ENCODE results near the gene PDYN. TPM values are rescaled to one million over a fixed set of nuclear protein-coding genes. Genes with fewer than 3 reads are reported as not detected.

Gene PDYN
- total RNA-seq, 1 donor from 2014 or later: not detected

DNA sequence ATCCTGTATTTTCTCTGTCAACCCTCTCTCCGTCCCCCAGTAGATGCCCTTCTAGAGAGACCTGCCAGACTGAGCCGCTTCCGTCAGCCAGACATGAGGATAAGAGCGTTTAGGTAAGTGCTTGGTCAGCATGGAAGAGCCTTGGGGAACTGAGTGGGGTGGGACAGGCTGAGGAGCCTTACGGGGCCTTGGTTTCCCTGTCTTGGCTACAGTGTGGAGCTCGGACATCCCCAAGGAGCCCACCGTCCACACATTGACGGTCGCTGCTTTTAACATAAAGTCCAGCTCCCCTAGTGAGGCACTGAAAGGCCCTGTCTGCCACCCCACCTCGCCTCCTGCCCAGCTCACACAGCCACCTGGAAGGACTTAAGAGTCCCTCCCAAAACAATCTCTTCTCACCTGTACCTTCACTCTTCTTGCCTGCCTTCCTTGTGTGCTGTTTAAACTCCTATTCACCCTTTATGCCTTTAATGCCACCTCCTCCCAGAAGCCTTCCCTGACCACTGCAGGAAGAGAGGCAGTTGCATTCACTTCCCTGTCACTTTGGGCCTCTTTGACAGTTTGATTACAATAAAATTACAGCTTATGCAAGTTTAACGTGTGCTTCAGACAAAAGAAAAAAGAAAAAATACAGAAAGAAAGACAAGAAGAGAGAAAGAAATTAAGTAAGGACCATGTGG is 42.3 kb downstream of the PDYN start:
- DNase-seq (ENCODE audit: low read depth): no peak
- TF ChIP-seq, protein P1, sequence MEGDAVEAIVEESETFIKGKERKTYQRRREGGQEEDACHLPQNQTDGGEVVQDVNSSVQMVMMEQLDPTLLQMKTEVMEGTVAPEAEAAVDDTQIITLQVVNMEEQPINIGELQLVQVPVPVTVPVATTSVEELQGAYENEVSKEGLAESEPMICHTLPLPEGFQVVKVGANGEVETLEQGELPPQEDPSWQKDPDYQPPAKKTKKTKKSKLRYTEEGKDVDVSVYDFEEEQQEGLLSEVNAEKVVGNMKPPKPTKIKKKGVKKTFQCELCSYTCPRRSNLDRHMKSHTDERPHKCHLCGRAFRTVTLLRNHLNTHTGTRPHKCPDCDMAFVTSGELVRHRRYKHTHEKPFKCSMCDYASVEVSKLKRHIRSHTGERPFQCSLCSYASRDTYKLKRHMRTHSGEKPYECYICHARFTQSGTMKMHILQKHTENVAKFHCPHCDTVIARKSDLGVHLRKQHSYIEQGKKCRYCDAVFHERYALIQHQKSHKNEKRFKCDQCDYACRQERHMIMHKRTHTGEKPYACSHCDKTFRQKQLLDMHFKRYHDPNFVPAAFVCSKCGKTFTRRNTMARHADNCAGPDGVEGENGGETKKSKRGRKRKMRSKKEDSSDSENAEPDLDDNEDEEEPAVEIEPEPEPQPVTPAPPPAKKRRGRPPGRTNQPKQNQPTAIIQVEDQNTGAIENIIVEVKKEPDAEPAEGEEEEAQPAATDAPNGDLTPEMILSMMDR (IDR thresholded peaks at IDR 0.05; ENCODE audit: insufficient read depth, low read length, poor library complexity, severe bottlenecking): no peak
- Histone ChIP-seq H3K4me3 (ENCODE audit: low read depth, low read length) (no peak overlapping the region), H3K36me3 (ENCODE audit: control insufficient read depth, insufficient read depth, low read length) (no peaks in the 10 kb centered on the region), H3K27me3 (ENCODE audit: control insufficient read depth, insufficient read depth, low read length) (peaks cover 10% of the 10 kb centered on the region)

- TF ChIP-seq, protein P1 (IDR thresholded peaks at IDR 0.05; ENCODE audit: insufficient read depth, low read length, poor library complexity, severe bottlenecking): no peak
- DNase-seq (ENCODE audit: low read depth): no peak
- H3K36me3 ChIP-seq (ENCODE audit: control insufficient read depth, insufficient read depth, low read length): no peaks in the 10 kb centered on the region
- H3K27me3 ChIP-seq (ENCODE audit: control insufficient read depth, insufficient read depth, low read length): peaks cover 10% of the 10 kb centered on the region
- H3K4me3 ChIP-seq (ENCODE audit: low read depth, low read length): no peak overlapping the region
Measured at GRCh38 chr20:1950836-1951235, 43.0 kb downstream of the PDYN start.

DNA sequence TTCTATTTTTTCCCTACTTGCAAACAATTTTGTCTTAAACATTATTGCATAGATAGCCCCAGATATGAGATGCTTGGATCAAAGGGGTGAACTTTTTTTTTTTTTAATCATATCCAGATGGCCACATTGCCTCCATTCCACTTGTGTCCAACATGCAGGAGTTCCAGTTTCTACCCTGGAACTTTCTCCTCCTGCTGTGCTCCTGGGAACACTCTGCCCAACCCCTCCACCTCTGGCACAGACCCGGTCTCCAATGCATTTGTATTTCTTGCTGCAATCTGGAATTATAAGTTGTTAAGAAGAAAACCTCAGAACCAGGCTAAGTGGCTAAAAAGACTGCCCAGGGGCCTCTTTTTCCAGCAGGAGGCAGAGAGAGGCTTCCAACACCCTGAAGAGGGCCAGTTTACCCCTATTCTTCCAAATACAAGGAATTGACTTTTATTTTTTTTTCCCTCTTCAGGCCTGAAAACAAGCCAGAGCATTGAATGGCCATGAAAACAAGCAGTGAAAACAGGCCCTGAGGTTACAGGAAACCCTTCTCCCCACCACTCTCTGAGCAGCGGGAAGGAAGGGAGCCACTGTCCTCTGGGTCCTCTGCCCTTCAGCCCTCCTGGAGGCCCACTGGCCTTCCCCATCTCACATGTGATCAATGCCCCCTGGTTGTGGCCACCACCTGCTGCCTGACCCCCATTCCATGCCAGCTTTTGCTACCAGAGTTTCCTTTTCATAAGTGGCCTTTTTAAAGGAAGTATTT is 44.3 kb downstream of the PDYN start:
- peaks cover 15% of the 10 kb centered on the region for H3K27me3 ChIP-seq (ENCODE audit: control insufficient read depth, insufficient read depth, low read length)

GRCh38 chr20:1947535-1947846 is 46.4 kb downstream of the PDYN start:
- H3K36me3 ChIP-seq (ENCODE audit: control insufficient read depth, insufficient read depth, low read length): no peaks in the 10 kb centered on the region
- TF ChIP-seq, protein P1 (IDR thresholded peaks at IDR 0.05; ENCODE audit: insufficient read depth, low read length, poor library complexity, severe bottlenecking): no peak
- H3K4me3 ChIP-seq (ENCODE audit: low read depth, low read length): no peak overlapping the region
- DNase-seq (ENCODE audit: low read depth): no peak
- H3K27me3 ChIP-seq (ENCODE audit: control insufficient read depth, insufficient read depth, low read length): peaks cover 18% of the 10 kb centered on the region

More for the DNA sequence above, 44.3 kb downstream of the PDYN start:
- DNase-seq (ENCODE audit: low read depth): no peak
- Histone ChIP-seq H3K4me3 (ENCODE audit: low read depth, low read length) (no peak overlapping the region), H3K36me3 (ENCODE audit: control insufficient read depth, insufficient read depth, low read length) (no peaks in the 10 kb centered on the region)
- TF ChIP-seq, protein P1 (IDR thresholded peaks at IDR 0.05; ENCODE audit: insufficient read depth, low read length, poor library complexity, severe bottlenecking): no peak

DNA sequence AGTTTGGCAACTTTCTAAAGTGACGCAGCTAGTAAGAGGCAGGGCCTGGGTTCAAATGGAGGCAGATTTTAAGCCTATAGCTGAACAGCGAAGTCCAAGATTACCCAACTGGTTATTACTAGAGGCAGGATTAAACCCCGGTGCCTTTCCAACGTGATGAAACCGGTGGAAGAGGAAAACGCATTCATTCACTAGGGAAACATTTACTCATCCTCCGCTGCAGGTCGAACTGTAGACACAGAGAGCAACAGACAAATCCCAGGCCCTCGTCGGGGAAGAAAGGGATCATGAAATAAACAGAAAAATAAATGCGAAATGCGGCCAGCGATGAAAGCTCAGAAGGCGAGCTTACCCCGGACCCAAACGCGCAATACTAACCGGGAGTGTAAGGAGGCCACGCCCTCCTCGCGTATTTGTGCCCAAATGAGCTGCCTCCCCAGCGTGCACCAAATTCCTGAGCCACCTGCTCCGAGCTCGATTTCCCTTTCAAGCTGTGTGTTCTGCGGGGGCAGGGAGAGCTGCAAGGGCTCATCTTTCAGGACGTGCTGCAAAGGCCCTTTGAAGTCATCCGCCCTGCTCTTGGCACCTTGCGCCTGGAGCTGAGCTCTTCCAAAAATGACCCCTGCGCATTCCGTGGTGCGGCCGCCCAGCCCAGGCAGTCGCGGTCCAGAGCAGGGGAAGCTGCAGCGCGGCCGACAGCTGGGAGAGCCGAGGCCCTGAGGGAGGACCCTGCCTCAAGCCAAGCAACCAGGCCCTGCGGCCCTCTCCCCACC is 46.9 kb downstream of the PDYN start:
- TF ChIP-seq, protein P1 (IDR thresholded peaks at IDR 0.05; ENCODE audit: insufficient read depth, low read length, poor library complexity, severe bottlenecking): no peak
- DNase-seq (ENCODE audit: low read depth): no peak
- Histone ChIP-seq H3K4me3 (ENCODE audit: low read depth, low read length) (peak overlapping the region; percentile 0), H3K36me3 (ENCODE audit: control insufficient read depth, insufficient read depth, low read length) (no peaks in the 10 kb centered on the region), H3K27me3 (ENCODE audit: control insufficient read depth, insufficient read depth, low read length) (peaks cover 18% of the 10 kb centered on the region)

All from kidney epithelial cell (primary cell).